Measurements from ENCODE around the gene TSHZ2. TPM values are rescaled to one million over a fixed set of nuclear protein-coding genes. Genes with fewer than 3 reads are reported as not detected.

Gene TSHZ2
- total RNA-seq, 1 donor from 2014 or later = 12.6 TPM

DNA sequence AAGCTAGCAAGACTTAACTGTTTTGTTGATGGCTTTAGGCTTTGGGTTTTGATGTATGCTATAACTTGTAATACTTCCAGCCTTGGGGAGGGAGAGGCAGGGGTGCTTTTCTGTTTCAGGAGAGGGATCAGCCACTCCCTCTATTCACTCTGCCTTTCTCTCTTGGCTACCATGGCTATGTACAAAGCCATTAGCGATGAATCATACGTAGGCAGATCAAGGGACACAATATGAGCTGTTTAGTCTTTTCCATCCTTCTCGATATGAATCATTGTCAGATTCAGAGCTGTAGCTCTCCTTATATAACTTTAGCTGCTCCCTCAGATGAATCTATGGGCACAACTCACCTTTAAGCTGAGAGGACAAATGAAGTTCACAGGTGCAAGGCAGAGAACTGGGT is 230.6 kb downstream of the TSHZ2 start:
- TF ChIP-seq, protein P1, sequence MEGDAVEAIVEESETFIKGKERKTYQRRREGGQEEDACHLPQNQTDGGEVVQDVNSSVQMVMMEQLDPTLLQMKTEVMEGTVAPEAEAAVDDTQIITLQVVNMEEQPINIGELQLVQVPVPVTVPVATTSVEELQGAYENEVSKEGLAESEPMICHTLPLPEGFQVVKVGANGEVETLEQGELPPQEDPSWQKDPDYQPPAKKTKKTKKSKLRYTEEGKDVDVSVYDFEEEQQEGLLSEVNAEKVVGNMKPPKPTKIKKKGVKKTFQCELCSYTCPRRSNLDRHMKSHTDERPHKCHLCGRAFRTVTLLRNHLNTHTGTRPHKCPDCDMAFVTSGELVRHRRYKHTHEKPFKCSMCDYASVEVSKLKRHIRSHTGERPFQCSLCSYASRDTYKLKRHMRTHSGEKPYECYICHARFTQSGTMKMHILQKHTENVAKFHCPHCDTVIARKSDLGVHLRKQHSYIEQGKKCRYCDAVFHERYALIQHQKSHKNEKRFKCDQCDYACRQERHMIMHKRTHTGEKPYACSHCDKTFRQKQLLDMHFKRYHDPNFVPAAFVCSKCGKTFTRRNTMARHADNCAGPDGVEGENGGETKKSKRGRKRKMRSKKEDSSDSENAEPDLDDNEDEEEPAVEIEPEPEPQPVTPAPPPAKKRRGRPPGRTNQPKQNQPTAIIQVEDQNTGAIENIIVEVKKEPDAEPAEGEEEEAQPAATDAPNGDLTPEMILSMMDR (IDR thresholded peaks at IDR 0.05) = no peak
- Histone ChIP-seq H3K27ac (no peak overlapping the region), H3K27me3 (ENCODE audit: low read depth) (no peaks in the 10 kb centered on the region), H3K4me1 (no peaks in the 10 kb centered on the region), H3K4me3 (no peak overlapping the region), H3K36me3 (no peaks in the 10 kb centered on the region), H3K9me3 (no peaks in the 10 kb centered on the region)
- DNase-seq (no peak), ATAC-seq (no peak)
- intact Hi-C loops (cut with DNase I) = no loop called here

DNA sequence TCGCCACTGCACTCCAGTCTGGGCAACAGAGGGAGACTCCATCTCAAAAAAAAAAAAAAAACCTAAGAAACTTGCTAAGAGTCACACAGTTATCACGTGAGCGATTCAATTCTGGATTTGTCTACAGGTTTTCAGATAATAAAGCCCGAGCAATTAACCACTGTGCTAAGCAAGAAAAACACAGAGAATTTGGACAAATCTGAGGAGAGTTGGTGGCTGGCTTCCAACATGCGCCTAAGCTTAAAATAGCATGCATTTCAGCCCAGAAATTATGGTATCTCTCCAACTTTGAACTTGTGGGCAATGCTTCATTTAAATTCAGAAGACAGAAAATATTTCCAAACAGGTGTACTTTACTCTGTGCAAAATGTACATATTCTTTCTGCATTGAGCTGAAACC is 232.9 kb downstream of the TSHZ2 start:
- no peak for ATAC-seq
- H3K4me1 ChIP-seq = no peaks in the 10 kb centered on the region
- no peaks in the 10 kb centered on the region for H3K36me3 ChIP-seq
- TF ChIP-seq, protein P1 (IDR thresholded peaks at IDR 0.05) = no peak
- no peaks in the 10 kb centered on the region for H3K9me3 ChIP-seq
- no peaks in the 10 kb centered on the region for H3K27me3 ChIP-seq (ENCODE audit: low read depth)
- H3K4me3 ChIP-seq = no peak overlapping the region
- intact Hi-C loops (cut with DNase I) = no loop called here
- no peak overlapping the region for H3K27ac ChIP-seq
- no peak for DNase-seq

GRCh38 chr20:53208110-53208832 is 236.1 kb downstream of the TSHZ2 start:
- TF ChIP-seq, protein P1 (IDR thresholded peaks at IDR 0.05) = no peak
- no peaks in the 10 kb centered on the region for H3K27me3 ChIP-seq (ENCODE audit: low read depth)
- H3K36me3 ChIP-seq = no peaks in the 10 kb centered on the region
- no peak overlapping the region for H3K27ac ChIP-seq
- ATAC-seq (no peak), DNase-seq (no peak)
- H3K9me3 ChIP-seq = no peaks in the 10 kb centered on the region
- intact Hi-C loops (cut with DNase I) = no loop called here
- no peaks in the 10 kb centered on the region for H3K4me1 ChIP-seq
- H3K4me3 ChIP-seq = no peak overlapping the region

DNA sequence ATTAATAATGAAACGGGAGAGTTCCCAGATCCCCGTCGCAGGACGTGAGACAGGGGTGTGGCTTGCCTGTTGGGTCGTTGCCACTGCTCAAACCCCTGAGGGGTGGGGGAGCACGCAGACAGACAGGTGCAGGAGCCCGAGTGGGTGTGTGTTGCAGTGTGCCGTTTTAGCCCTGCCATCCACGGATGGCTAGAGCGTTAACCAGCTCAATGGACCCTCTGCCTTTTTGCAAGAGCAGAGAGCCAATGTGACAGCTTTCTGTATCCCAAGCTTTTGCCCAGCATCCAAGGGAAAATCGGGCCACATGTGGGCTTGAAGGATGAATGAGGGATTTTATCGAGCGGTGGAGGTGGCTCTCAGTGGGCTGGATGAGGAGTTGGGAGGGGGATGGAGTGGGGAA is 237.9 kb downstream of the TSHZ2 start:
- H3K9me3 ChIP-seq = no peaks in the 10 kb centered on the region
- no peaks in the 10 kb centered on the region for H3K4me1 ChIP-seq
- TF ChIP-seq, protein P1 (IDR thresholded peaks at IDR 0.05) = no peak
- ATAC-seq (no peak), DNase-seq (no peak)
- intact Hi-C loops (cut with DNase I) = no loop called here
- H3K27me3 ChIP-seq (ENCODE audit: low read depth) = no peaks in the 10 kb centered on the region
- H3K36me3 ChIP-seq = no peaks in the 10 kb centered on the region
- H3K27ac ChIP-seq = no peak overlapping the region
- no peak overlapping the region for H3K4me3 ChIP-seq

- intact Hi-C loops (cut with DNase I) = no loop called here
- DNase-seq = no peak
- H3K36me3 ChIP-seq = no peaks in the 10 kb centered on the region
These were observed 238.8 kb downstream of the TSHZ2 start for GRCh38 chr20:53210931-53211330.

More at GRCh38 chr20:53210931-53211330, 238.8 kb downstream of the TSHZ2 start:
- TF ChIP-seq, protein P1 (IDR thresholded peaks at IDR 0.05) = no peak
- Histone ChIP-seq H3K27me3 (ENCODE audit: low read depth) (no peaks in the 10 kb centered on the region), H3K9me3 (no peaks in the 10 kb centered on the region), H3K4me1 (no peaks in the 10 kb centered on the region), H3K4me3 (no peak overlapping the region), H3K27ac (no peak overlapping the region)
- no peak for ATAC-seq
